Gastroesophageal sphincter (tissue), 3 donors: ENCODE measurements around the gene DRD4.

Source experiments
- POLR2A ChIP-seq, 2 donors: fragments of 450-650 bp; IDR thresholded peaks; one replicate each; pipeline ENCODE4 v1.6.1; 2017; ENCODE audit warnings: antibody characterized with exemption in 2 of 2, mild to moderate bottlenecking in 2 of 2, moderate library complexity in 1 of 2
- TF ChIP-seq, protein P1 (sequence below), 4 experiments: fragments of 200-600 bp in 2 of 4; fragments of 450-650 bp in 2 of 4; sonication (generic) in 1 of 4; IDR thresholded peaks; one replicate each; pipeline ENCODE4 v1.5.1; 2017 to 2019; ENCODE audit warnings: antibody characterized with exemption in 4 of 4, mild to moderate bottlenecking in 2 of 4, moderate library complexity in 2 of 4

DNA sequence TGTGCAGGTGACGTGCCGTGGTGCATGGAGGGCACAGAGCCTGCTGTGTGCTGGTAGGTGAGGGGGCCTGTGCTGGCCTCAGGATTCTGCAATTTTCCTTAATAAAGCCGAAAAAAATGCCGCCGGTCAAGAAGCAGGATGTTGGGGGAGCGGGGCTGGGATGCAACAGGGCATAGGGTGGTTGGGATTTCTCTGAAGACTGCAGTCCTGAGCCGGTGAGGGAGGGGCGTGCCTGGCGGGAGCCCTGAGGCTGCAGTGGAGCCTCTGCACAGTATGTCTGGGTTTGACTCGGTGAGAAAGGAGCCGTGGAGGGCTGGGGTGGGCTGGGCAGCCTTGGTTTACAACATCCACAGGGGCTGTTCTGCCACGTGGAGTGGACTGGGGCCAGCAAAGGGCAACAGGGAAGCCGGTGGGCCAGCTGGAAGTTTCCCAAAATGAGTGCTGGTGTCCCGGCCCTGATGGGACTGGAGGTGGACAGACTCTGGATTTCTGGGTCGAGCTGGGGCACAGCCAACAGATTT, 13.7 kb upstream of the DRD4 start:
- TF ChIP-seq, protein P1, sequence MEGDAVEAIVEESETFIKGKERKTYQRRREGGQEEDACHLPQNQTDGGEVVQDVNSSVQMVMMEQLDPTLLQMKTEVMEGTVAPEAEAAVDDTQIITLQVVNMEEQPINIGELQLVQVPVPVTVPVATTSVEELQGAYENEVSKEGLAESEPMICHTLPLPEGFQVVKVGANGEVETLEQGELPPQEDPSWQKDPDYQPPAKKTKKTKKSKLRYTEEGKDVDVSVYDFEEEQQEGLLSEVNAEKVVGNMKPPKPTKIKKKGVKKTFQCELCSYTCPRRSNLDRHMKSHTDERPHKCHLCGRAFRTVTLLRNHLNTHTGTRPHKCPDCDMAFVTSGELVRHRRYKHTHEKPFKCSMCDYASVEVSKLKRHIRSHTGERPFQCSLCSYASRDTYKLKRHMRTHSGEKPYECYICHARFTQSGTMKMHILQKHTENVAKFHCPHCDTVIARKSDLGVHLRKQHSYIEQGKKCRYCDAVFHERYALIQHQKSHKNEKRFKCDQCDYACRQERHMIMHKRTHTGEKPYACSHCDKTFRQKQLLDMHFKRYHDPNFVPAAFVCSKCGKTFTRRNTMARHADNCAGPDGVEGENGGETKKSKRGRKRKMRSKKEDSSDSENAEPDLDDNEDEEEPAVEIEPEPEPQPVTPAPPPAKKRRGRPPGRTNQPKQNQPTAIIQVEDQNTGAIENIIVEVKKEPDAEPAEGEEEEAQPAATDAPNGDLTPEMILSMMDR (IDR thresholded peaks at IDR 0.05): no peak
- no peak for TF ChIP-seq POLR2A (IDR thresholded peaks at IDR 0.05)
